GM12878 (cell line): ENCODE data around the gene ZNF148. TPM values are rescaled to one million over a fixed set of nuclear protein-coding genes. Genes with fewer than 3 reads are reported as not detected.
A peak's percentile ranks its signal among the peaks of the same experiment; 100 is the strongest.

Experiments
- ATAC-seq: fragments of 200-7000 bp; cut with Tn5 transposase; 3 replicates; pipeline ENCODE4 v1.9.1; 2020; ENCODE audit warnings: mild to moderate bottlenecking, moderate library complexity
- BruUV-seq: library from RNA; stranded (reverse); fragments of 400-500 nt; replicated peaks from 2 replicates; lab custom pipeline; 2021; lab: Mats Ljungman, UMichigan
- CTCF ChIA-PET: fragments of 300-600 bp; sonication (Branson Sonifier 250); formaldehyde crosslinking; extraction: SDS; loops from one replicate; lab custom pipeline; 2021; ENCODE audit warnings: inconsistent platforms; lab: Yijun Ruan, JAX
- POLR2A ChIA-PET: fragments of 350-600 bp; formaldehyde crosslinking; extraction: SDS; loops from one replicate; lab custom pipeline; 2021; ENCODE audit warnings: inconsistent platforms; lab: Charles Lee
- RAD21 ChIA-PET: fragments of 300-600 bp; sonication (Branson Sonifier 250); formaldehyde crosslinking; loops from one replicate; lab custom pipeline; 2023; ENCODE audit warnings: antibody characterized with exemption; ENCODE audit not compliant: unreplicated experiment; lab: Charles Lee
- SMC1A ChIA-PET: fragments of 300-600 bp; sonication (Branson Sonifier 250); formaldehyde crosslinking; loops from one replicate; lab custom pipeline; 2023; ENCODE audit not compliant: unreplicated experiment, uncharacterized antibody; lab: Charles Lee
- DNase-seq: peaks from one replicate; pipeline ENCODE4 v3.0.0-alpha.2; 2011; ENCODE audit warnings: low read depth, low spot score
- FAIRE-seq: peaks from 3 replicates; lab custom pipeline; 2011; peaks lifted over from hg19 to GRCh38; lab: Jason Lieb, UNC
- H2AFZ ChIP-seq: 2 replicates; pipeline ENCODE4 v1.6.0; 2011; ENCODE audit warnings: low read depth, low read length, control low read depth; ENCODE audit not compliant: control insufficient read depth
- H3K27ac ChIP-seq: 2 replicates; pipeline ENCODE4 v1.5.1; 2011; ENCODE audit warnings: control low read depth; ENCODE audit not compliant: control insufficient read depth, insufficient read depth
- H3K27me3 ChIP-seq, 2 experiments: replicated peaks in 1 of 2; 2 replicates each; pipeline versions ENCODE4 v1.6.0 to v1.6.1; 2011; ENCODE audit warnings: low read length in 1 of 2; ENCODE audit not compliant: control insufficient read depth in 2 of 2, insufficient read depth in 2 of 2
- H3K36me3 ChIP-seq, 2 experiments: 2 replicates each; pipeline ENCODE4 v1.5.1; 2011; ENCODE audit warnings: low read length in 1 of 2; ENCODE audit not compliant: control insufficient read depth in 2 of 2, insufficient read depth in 2 of 2
- H3K4me1 ChIP-seq: 2 replicates; pipeline ENCODE4 v1.6.1; 2011; ENCODE audit warnings: mild to moderate bottlenecking, low read length, moderate library complexity, mixed read lengths; ENCODE audit not compliant: control insufficient read depth, insufficient read depth
- H3K4me2 ChIP-seq: 2 replicates; pipeline ENCODE4 v1.6.0; 2011; ENCODE audit warnings: control low read depth; ENCODE audit not compliant: control insufficient read depth, insufficient read depth
- H3K4me3 ChIP-seq: fragments of 200-600 bp; sonication (generic); 2 replicates; pipeline ENCODE4 v1.5.1; 2016
- H3K79me2 ChIP-seq: 2 replicates; pipeline ENCODE4 v1.6.0; 2011; ENCODE audit warnings: low read length; ENCODE audit not compliant: control insufficient read depth, insufficient read depth
- H3K9ac ChIP-seq: 2 replicates; pipeline ENCODE4 v1.8.0; 2011; ENCODE audit warnings: low read length, control low read depth, mixed read lengths; ENCODE audit not compliant: control insufficient read depth, insufficient read depth
- H3K9me3 ChIP-seq: replicated peaks from 3 replicates; pipeline ENCODE4 v1.5.1; 2011; ENCODE audit warnings: mild to moderate bottlenecking, low read length; ENCODE audit not compliant: control insufficient read depth, insufficient read depth
- H4K20me1 ChIP-seq: 2 replicates; pipeline ENCODE4 v1.6.0; 2011; ENCODE audit not compliant: control insufficient read depth, insufficient read depth
- TARDBP ChIP-seq: IDR thresholded peaks from 2 replicates; pipeline ENCODE4 v1.6.1; 2016; ENCODE audit warnings: borderline replicate concordance
- WGBS: methylation state at CpG from one replicate; pipeline ENCODE4 v1.1.6; 2016; ENCODE audit warnings: low lambda C conversion rate; ENCODE audit not compliant: insufficient replicate concordance, insufficient coverage; ENCODE audit errors: missing lambda C conversion rate; 5-methylcytosine and 5-hydroxymethylcytosine counted together
- in situ Hi-C: fragments of 300-500 bp; cut with MboI; formaldehyde crosslinking; loops from 9 replicates; pipeline ENCODE4 v1.14.3; 2018; ENCODE audit warnings: mixed read lengths
- intact Hi-C: fragments of 100-400 bp; cut with micrococcal nuclease; formaldehyde crosslinking; loops from one replicate; pipeline ENCODE4 v1.14.2; 2022; ENCODE audit not compliant: unreplicated experiment
- polyA plus RNA-seq, 11 experiments: library from polyadenylated mRNA; depleted of rRNA in 4 of 11; unstranded in 6 of 11; stranded (reverse) in 5 of 11; fragments of >200 nt; fragmentation: Nextera tagmentation in 4 of 11; fragmentation: Illumina TruSeq in 1 of 11; extraction: Ambion mirVana in 4 of 11; extraction: Trizol in 1 of 11; gene quantifications; 1 replicate in 1 of 11; 2 replicates in 10 of 11; pipeline versions ENCODE4 v1.2.1 to v1.2.3, GENCODE V29; 2011 to 2016; ENCODE audit warnings: inconsistent platforms in 2 of 11, missing spikeins in 2 of 11, low read depth in 1 of 11
- total RNA-seq, 4 experiments: library from RNA; depleted of rRNA in 3 of 4; stranded (reverse); fragments of >200 nt in 3 of 4; fragmentation: Illumina TruSeq in 1 of 4; extraction: Trizol in 1 of 4; gene quantifications; 2 replicates each; pipeline versions ENCODE4 v1.2.1 to v1.2.3, GENCODE V29; 2013 to 2021
- TF ChIP-seq, protein P1 (sequence below): fragments of 450-650 bp; IDR thresholded peaks from 2 replicates; pipeline ENCODE4 v1.6.1; 2016; ENCODE audit warnings: mild to moderate bottlenecking

Gene ZNF148
- total and polyA plus RNA-seq, 10 of the 15 experiments (the other 5 are each of a cell fraction or from before 2014, with no cell fraction given), result 8.6 to 40.4 (median 26.7) TPM

- intact Hi-C loops, result no loop called here
Measured at GRCh38 chr3:125357837-125358236, 17.3 kb downstream of the ZNF148 start.

More at GRCh38 chr3:125357837-125358236, 17.3 kb downstream of the ZNF148 start:
- ChIA-PET POLR2A (interaction anchor here (0.6 to 2.1 kb wide), 4 partner anchors 8 to 38 kb away, joined by 4 to 8 read pairs (median 6); partner anchors contain the start of gene ZNF148), RAD21 (no interaction called here), CTCF (interaction anchor here (0.7 to 2.5 kb wide), 3 partner anchors 9 to 133 kb away, joined by 3 to 10 read pairs (median 3); no protein-coding TSS in a partner anchor), SMC1A (interaction anchor here (1.3 to 2.2 kb wide), 8 partner anchors 9 to 48 kb away, joined by 3 to 9 read pairs (median 4); no protein-coding TSS in a partner anchor)
- Histone ChIP-seq H3K4me1 (peaks cover 3% of the 10 kb centered on the region; the same call in 1 of the 2 replicates), H3K27me3 (no peaks in the 10 kb centered on the region), H3K9ac (peak overlapping the region; percentile 48), H3K4me2 (peak overlapping the region; percentile 80), H2AFZ (no peak overlapping the region; the same call in 1 of the 2 replicates), H3K9me3 (no peaks in the 10 kb centered on the region; the same call in 2 of the 3 replicates), H3K27ac (peak overlapping the region; percentile 39; the same call in 1 of the 2 replicates), H4K20me1 (peaks cover 3% of the 10 kb centered on the region; the same call in 1 of the 2 replicates), H3K4me3 (peak overlapping the region; percentile 79), H3K79me2 (peaks cover 92% of the 10 kb centered on the region), H3K36me3 (no peaks in the 10 kb centered on the region; a peak in 1 of 4 replicates)
- no TSS peak for BruUV-seq
- ATAC-seq (no peak), FAIRE-seq (no peak), DNase-seq (no peak)
- in situ Hi-C loops, result no loop called here
- TF ChIP-seq, protein P1, sequence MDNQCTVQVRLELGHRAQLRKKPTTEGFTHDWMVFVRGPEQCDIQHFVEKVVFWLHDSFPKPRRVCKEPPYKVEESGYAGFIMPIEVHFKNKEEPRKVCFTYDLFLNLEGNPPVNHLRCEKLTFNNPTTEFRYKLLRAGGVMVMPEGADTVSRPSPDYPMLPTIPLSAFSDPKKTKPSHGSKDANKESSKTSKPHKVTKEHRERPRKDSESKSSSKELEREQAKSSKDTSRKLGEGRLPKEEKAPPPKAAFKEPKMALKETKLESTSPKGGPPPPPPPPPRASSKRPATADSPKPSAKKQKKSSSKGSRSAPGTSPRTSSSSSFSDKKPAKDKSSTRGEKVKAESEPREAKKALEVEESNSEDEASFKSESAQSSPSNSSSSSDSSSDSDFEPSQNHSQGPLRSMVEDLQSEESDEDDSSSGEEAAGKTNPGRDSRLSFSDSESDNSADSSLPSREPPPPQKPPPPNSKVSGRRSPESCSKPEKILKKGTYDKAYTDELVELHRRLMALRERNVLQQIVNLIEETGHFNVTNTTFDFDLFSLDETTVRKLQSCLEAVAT, result peak; percentile 80
- TF ChIP-seq TARDBP, result no peak
- 97% methylated on average over 11 of the region's 11 CpGs for whole genome bisulfite sequencing
